GM20431 (cell line): ENCODE data around the gene USH2A.

ENCODE experiments used
- in situ Hi-C: fragments of 300-500 bp; cut with MseI, MboI; formaldehyde crosslinking; loops from one replicate; pipeline ENCODE4 v1.15.0; 2020; ENCODE audit warnings: low sequenced_read_pairs; ENCODE audit not compliant: unreplicated experiment

The USH2A gene

DNA sequence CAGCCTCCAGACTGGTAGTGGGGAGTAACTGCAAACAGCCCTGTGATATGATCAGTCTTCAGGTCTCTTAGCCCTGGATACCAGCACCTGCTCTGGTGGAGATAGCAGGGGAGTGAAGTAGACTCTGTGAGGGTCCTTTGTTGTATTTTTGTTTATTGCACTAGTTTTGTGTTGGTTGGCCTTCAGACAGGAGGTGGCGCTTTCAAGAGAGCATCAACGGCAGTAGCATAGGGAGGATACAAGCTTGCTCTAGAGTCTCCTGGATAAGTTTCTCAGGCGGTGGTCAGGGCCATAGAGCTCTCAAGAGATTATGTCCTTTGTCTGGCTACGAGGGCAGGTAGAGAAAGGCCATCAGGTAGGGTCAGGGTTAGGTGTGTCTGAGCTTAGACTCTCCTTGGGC lies 116.4 kb downstream of the USH2A start:
- in situ Hi-C loops, result no loop called here

DNA sequence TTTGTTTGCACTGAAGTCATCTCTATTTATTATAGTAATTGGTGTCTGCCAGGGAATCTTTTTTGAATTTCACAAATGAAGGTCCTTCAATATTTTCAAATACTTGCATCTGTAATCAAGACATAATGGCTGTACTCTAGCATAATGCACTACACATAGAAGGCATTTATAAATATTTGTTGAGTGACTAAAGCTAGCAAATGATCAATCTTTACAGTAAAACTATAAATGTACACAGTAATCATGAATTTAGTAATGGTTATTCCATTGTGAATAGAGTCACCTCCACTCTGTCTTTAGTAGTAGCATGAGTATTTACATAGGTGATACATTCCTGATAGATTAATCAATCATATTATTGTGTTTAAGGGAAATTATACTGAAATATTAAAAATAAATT lies 119.6 kb downstream of the USH2A start:
- in situ Hi-C loops, result no loop called here

DNA sequence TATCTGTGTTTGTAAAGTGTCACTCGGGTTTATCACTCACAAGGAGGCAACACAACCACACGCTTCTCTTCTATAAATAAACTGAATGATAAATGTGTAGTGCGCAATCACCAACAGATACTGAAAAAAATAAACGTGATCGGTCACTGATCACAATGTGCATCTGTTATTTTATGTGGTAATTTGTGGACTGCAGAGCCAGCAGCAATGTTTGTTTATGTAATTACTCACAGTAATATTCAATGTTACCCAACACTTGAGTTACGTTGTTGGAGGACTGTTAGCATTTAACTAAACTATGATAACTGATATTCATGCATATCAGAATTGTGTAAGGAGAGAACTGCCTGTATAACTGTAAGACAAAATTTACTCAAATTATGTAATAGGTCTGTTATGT lies 129.6 kb downstream of the USH2A start:
- in situ Hi-C loops, result no loop called here

DNA sequence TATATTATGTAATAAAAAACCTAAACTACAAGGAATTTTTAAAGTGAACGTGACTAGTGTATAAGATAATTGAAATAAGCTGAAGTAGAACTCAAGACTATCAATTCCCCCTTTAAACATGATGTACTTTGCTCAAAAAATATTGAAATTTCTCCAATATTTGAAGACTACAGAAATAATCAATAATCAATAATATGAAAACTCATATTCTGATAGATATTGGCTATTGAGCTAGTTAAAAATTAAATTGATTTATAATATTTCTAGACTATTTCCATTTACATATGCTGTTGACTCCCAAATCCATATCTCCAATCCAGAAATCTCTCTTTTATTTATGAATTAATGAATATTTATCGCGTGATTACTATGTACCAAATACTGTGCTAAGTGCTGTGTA lies 133.2 kb downstream of the USH2A start:
- in situ Hi-C loops, result no loop called here

DNA sequence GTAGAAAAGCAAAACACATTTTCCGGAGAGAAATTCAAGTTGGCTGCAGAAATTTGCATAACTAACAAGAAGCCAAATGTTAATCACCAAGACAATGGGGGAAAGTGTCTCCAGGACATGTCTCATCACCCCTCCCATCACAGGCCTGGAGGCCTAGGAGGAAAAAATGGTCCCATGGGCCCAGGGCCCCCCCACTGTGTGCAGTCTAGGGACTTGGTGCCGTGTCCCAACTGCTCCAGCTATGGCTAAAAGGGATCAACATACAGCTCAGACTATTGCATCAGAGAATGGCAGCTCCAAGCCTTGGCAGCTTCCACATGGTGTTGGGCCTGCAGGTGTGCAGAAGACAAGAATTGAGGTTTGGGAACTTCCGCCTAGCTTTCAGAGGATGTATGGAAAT lies 138.2 kb downstream of the USH2A start:
- in situ Hi-C loops, result no loop called here

DNA sequence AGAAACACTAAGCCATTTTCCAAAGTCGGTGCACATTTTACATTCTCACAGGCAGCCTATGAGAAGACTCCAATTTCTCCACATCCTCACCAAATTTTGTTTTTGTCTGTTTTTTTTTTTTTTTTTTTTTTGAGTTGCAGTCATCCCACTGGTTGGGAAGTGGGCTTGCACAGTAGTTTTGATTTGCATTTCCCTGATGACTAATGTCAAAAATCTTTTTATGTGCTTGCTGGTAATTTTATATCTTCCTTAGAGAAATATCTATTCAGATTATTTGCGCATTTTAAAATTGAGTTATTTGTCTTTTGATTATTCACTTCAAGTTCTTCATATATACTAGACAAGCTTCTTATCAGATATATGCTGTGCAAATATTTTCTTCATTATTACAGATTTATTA lies 141.5 kb downstream of the USH2A start:
- in situ Hi-C loops, result no loop called here

DNA sequence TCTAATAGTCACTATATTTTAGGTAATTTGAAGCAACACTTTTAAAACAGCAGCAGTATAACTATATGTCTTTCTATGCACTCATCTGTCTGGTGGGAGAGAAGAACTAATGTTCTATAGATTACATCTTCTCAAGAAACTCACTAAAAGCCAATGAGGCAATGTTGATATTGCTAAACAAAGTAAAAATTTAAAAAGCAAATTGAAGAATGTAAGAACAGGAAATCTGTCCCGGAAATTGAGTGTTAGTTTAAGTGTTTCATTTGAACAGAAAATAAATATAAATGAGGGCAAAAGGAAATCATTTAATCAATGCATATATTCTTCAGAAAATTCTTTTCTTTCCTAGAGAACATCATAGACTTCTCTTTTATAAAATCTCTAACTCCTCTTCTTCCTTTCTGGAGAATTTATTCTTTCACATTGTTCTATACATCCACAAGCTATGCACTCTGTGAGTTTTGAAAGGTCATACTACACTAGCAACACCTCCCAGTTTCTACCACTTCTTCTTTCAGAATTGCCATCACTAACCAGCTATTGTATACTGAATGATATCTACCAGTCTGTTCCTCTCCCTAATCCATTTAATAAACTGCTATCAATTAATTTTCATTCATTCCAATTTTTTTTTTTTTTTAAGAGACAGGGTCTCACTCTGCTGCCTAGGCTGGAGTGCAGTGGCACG lies 153.0 kb downstream of the USH2A start:
- in situ Hi-C loops, result no loop called here

DNA sequence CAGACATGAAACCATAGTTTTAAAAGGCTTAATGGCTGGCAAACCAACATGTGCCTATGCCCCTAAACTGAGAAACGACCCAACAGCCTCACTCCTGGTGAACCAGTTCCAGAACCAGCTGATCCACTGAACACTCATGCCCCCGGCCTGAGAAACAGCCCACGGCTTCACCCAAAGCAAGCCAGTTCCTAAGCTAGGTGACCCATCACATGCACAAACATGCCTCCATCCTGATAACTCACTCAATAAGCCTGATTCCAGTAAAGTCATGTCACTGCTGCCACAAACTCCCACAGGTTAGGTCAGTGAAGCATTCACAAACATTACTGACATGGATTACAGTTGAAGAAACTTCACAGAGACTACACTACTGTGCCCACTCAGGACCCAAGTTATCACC lies 161.6 kb downstream of the USH2A start:
- in situ Hi-C loops, result no loop called here

DNA sequence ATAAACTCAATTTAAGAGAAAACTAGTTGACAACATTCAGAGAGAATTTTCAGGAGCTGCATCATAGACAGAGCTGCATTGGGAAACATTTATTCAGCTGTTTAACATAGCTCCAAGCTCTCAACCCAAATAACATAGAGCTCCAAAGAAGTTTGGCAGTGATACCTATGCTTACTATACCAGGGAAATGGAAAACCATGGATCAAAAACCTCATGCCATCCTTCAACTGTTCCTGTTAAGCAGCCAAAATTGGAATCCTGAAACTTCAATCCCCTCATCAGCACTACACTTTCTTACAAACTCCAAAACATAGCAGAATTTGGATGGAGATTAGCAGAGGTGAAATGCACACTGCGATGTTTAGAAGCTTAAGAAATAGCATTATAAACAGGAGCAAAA lies 164.4 kb downstream of the USH2A start:
- in situ Hi-C loops, result no loop called here

DNA sequence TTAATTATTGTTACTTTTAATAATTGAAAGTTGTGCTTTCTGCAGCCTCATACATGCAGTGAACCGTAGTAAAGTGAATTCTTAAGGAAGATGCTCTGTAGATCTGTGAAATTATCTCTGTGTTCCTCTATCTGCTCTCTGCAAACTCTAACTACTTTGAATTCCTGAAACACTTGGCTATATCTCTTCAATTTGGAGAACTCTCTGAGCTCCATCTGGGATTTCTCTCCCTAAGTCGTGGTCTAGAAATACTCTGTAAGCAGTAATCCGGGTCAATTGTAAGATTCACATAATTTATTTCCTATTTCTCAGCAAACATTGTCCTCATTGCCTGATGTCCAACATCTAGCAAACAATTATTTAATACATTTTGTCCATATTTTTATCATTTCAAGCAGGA lies 164.9 kb downstream of the USH2A start:
- in situ Hi-C loops, result no loop called here

DNA sequence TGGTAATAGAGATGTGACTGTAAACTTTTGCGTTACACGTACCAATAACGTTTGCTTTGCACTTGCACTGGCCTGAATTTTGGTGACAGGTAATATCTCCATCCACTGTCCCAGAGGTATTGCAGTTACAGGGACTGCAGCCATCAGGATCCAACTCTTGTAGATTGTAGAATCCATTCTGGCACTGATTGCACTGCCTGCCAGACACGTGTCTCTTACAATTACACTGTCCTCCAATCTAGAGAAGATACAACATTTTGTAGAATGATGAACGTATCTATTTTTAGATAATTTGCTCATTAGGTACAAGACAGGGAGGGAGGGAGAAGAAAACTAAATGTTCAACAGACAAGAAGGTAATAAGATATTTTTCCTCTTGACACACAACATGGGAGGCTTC lies 172.4 kb downstream of the USH2A start:
- in situ Hi-C loops, result no loop called here

DNA sequence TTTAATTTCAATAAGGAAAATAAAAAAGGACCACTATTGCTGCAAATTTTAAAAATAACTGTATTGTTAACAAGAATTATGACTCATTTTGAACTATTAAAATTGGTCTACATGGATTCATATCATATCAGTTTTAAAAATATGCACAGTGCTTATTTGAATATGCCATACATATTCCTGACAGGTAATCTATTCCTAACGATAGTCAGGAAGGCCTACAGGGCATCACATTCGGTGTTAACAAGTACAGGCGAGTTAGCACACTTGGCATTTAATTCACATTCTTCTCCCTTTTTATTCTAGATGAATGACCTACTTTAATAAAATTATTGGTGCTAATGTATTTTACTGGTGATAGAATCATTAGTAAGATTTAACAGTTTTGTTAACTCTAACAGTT lies 174.6 kb downstream of the USH2A start:
- in situ Hi-C loops, result no loop called here

DNA sequence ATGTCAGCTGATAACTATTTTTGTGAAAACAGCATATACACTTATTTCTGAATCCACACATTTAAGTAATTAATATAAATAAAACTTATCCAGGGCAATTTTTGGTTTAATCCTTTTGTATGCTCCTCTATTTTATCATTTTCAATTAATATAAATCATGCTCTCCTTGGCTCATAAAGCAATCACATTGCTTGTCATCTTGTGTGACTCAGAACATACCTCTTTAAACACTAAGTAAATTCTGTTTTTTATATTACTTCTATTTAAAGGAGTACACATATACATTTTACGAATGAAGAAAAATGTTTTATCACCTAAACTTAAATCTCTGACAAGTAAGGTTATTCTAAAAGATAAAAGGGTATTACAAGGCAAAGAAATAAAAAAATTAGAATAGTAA lies 175.3 kb downstream of the USH2A start:
- in situ Hi-C loops, result no loop called here

DNA sequence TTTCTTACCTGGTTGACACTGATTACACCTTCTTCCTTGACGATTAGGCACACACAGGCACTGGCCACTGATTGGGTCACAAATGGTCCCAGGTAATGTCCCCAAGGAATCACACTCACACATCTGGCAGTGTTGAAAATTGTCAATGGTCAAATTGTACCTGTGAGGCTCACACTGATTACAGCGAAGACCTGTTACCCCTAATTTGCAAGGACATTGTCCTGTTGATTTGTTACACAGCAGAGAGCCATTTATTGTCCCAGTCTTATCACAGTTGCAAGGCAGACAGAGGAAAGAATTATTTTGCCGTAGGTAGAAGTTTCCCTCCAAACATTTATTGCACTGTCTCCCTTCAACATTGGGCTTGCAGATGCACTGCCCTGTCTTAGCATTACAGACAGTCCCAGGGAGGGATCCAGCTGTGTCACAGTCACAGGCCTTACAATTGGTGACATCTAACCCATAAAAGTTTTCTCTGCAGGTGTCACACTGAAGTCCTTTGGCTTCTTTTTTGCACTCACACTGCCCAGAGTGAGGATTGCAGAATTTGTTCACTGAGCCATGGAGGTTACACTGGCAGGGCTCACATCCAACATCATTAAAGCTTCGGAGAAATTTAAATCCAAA lies 176.6 kb downstream of the USH2A start:
- in situ Hi-C loops, result no loop called here

DNA sequence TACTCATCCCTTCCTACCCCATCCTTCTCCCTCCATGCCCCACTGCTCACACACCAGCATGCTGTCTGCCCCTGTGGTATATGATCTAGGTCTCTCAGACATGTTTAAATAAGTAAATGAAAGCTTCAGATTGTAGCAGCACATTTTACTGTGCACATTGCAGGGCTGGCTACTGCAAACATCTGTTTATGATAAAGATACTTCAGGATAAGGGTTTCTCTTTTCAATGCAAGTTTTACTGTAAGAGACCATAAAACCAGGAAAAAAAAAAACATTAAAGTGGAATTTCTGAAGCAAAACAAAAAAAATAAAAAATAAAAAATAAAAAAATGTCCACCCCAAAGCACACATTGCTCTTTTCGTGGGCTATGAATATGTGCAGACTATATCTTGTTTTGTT lies 184.4 kb downstream of the USH2A start:
- in situ Hi-C loops, result no loop called here

DNA sequence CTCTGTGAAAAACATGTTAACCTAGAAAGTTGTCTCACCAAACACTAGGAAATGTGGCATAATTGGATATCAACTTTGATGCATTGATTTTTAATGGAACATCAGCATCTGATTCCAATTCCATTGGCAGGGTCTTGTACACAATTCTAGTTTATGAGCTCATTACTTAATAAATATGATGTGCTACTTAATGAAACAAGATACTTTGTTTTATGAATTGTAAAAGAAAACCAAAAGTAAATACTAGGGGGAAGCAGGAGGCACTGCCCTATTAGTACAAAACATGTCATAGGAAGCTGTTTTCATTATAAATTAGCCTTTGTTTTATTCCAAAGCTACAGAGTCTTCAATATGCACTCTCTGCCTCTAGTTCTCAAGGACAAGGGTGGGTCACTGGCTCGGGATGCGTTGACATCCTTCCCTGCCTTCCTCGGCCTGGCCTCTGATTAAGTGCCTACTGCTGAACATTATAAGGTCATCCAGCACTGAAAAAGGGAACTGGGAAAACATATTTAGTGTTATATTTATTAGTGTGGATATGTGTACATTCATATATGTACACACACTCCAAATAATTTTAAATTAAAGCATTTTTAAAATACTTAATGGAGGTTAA lies 185.2 kb downstream of the USH2A start:
- in situ Hi-C loops, result no loop called here

DNA sequence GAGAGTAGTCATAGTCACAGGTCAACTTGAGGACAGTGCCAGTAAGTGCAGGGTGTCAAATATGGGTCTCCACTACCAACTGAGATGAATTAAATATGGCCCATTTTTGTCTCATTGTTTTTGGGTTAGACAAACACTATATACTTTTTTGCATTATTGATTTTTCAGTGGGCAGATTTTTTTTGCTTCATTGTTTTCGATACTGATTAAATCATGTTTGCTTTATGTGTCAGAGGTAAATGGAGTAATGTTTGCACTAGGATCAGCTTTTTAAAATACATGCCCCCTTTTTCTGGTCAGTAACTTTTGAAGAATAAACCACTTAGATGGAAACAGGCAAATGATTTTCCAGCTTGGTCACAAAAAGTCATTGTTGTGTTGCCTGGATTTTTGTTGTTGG lies 199.0 kb downstream of the USH2A start:
- in situ Hi-C loops, result no loop called here

DNA sequence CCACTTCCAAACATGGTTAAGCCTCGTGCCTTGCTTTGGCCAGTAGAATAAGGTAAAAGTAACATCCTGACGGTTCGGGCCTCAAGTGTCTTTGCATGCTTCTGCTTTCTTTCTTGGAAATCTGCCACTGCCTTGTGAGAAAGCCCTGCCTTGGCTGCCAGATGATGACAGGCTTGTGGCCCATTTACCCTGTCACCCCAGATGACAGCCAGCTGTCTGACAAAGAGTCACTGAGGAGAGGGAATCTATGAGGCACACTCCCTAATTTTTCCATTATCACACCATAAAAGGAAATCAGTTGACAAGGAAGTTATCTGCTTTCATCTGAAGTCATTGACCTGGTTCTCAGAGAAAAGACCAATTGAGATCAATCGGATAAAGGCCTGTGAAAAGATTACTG lies 199.8 kb downstream of the USH2A start:
- in situ Hi-C loops, result no loop called here

DNA sequence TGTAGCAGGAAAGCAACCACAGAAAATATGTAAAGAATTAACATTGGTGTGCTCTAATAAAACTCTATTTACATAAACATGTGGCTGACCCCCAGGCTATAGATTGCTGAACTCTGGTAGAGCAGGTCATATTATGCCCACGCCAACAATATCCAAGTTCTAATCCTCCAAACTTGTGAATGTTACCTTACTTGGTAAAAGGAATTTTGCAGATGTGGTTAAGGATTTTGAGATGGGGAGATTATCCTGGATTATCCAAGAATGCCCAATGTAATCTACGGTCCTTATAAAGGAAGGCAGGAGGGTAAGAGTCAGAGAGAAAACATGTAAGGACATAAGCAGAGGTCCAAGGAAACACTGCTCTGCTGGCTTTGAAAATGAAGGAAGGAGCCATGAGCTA lies 201.0 kb downstream of the USH2A start:
- in situ Hi-C loops, result no loop called here

DNA sequence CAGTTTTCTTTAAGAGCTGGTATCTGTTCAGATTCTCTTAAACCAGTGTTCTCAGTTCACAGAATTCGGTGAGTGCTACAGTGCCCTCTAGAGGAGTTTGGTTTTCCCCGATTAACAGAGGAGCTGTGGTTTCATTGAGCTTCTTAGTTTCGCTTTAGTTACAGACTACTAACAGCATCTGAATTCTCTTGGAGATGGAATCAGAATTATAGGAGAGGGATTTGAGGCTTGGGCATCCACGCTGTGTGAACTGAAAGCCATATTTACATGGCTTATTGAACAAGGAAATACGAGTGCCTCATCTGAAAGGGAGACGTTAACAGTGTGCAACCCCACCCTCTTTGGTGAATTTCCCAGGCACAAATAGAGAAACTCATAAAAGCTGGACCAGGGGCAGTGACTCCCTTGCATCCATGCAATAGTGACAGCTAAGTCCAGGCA lies 202.0 kb downstream of the USH2A start:
- in situ Hi-C loops, result no loop called here

DNA sequence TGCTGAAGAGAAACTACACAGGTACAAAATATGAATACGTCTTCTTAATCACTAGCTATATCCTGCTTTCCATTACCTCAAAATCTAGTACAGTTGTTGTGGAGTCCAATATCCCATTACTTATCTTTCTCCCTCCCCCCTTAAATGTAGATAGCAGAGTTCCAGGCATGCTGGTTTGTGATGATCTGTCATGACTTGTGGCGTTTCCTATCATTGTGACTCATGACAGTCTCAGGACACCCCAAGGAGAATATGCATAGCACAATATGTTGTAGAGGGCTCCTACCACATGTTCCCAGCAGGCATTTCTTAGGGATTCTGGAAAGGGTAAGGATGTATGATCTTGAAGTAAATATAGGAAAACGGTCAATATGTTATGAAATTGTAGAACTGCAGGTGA lies 206.9 kb downstream of the USH2A start:
- in situ Hi-C loops, result no loop called here

DNA sequence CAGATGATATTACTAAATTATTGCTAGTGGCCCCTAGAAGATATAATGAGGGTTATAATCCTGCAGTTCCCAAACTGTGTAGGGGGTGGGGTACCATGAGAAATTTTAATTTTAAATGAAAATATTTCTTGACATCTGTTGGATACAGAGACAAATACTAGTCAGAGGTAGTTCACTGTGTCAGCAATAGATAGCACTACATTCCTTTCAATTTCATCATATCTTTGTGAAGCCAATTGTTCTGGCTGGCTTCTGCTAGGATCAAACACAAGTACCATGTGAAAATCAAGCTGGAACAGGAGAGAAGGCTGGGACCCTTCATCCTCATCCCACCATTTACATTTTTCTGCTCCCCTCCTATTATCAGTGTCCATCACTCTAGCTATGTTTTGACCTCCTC lies 208.1 kb downstream of the USH2A start:
- in situ Hi-C loops, result no loop called here
